ENCODE measurements around the gene HPRT1. TPM values are rescaled to one million over a fixed set of nuclear protein-coding genes. Genes with fewer than 3 reads are reported as not detected.

Gene HPRT1
- total RNA-seq, 2 donors from 2014 or later, result 14.9 to 77.4 TPM

GRCh38 chrX:134525086-134525792 lies 65.3 kb downstream of the HPRT1 start:
- H3K27ac ChIP-seq, result no peak overlapping the region

GRCh38 chrX:134526399-134526798 lies 66.4 kb downstream of the HPRT1 start:
- Histone ChIP-seq H3K9me3 (no peaks in the 10 kb centered on the region), H3K27me3 (replicated peaks; ENCODE audit: insufficient read depth) (no peaks in the 10 kb centered on the region), H3K27ac (no peak overlapping the region), H3K4me3 (no peak overlapping the region), H3K4me1 (replicated peaks) (no peaks in the 10 kb centered on the region), H3K36me3 (no peaks in the 10 kb centered on the region)
- over 99% methylated on average over 5 of the region's 5 CpGs for WGBS
- no peak for DNase-seq (ENCODE audit: low spot score)
- TF ChIP-seq CTCF (IDR thresholded peaks at IDR 0.05), result no peak
- TF ChIP-seq POLR2A (IDR thresholded peaks at IDR 0.05), result no peak
- no peak for TF ChIP-seq POLR2AphosphoS5 (IDR thresholded peaks at IDR 0.05)
- intact Hi-C loops (cut with DNase I), result no loop called here

More at GRCh38 chrX:134525086-134525792, 65.3 kb downstream of the HPRT1 start:
- Histone ChIP-seq H3K9me3 (no peaks in the 10 kb centered on the region), H3K4me1 (replicated peaks) (no peaks in the 10 kb centered on the region), H3K27me3 (replicated peaks; ENCODE audit: insufficient read depth) (no peaks in the 10 kb centered on the region), H3K4me3 (no peak overlapping the region), H3K36me3 (no peaks in the 10 kb centered on the region)
- 89% methylated on average over 15 of the region's 15 CpGs for WGBS
- intact Hi-C loops (cut with DNase I), result no loop called here
- no peak for TF ChIP-seq POLR2A (IDR thresholded peaks at IDR 0.05)
- TF ChIP-seq POLR2AphosphoS5 (IDR thresholded peaks at IDR 0.05), result no peak
- no peak for TF ChIP-seq CTCF (IDR thresholded peaks at IDR 0.05)
- DNase-seq (ENCODE audit: low spot score), result no peak

GRCh38 chrX:134528960-134529359 lies 69.0 kb downstream of the HPRT1 start:
- Histone ChIP-seq H3K4me1 (replicated peaks) (no peaks in the 10 kb centered on the region), H3K27me3 (replicated peaks; ENCODE audit: insufficient read depth) (no peaks in the 10 kb centered on the region), H3K36me3 (no peaks in the 10 kb centered on the region), H3K4me3 (no peak overlapping the region), H3K27ac (no peak overlapping the region), H3K9me3 (no peaks in the 10 kb centered on the region)
- TF ChIP-seq POLR2A (IDR thresholded peaks at IDR 0.05), result no peak
- TF ChIP-seq POLR2AphosphoS5 (IDR thresholded peaks at IDR 0.05), result no peak
- TF ChIP-seq CTCF (IDR thresholded peaks at IDR 0.05), result no peak
- intact Hi-C loops (cut with DNase I), result no loop called here
- DNase-seq (ENCODE audit: low spot score), result no peak
- 47% methylated on average over 3 of the region's 3 CpGs for WGBS

GRCh38 chrX:134529481-134529880 lies 69.5 kb downstream of the HPRT1 start:
- H3K27ac ChIP-seq, result no peak overlapping the region
- no peaks in the 10 kb centered on the region for H3K36me3 ChIP-seq
- TF ChIP-seq POLR2AphosphoS5 (IDR thresholded peaks at IDR 0.05), result no peak
- no peak for DNase-seq (ENCODE audit: low spot score)
- H3K27me3 ChIP-seq (replicated peaks; ENCODE audit: insufficient read depth), result no peaks in the 10 kb centered on the region
- no peaks in the 10 kb centered on the region for H3K9me3 ChIP-seq
- 90% methylated on average over 3 of the region's 6 CpGs for WGBS
- no peak overlapping the region for H3K4me3 ChIP-seq
- H3K4me1 ChIP-seq (replicated peaks), result no peaks in the 10 kb centered on the region
- intact Hi-C loops (cut with DNase I), result no loop called here

GRCh38 chrX:134530845-134531244 lies 70.9 kb downstream of the HPRT1 start:
- Histone ChIP-seq H3K4me3 (no peak overlapping the region), H3K36me3 (no peaks in the 10 kb centered on the region), H3K27me3 (replicated peaks; ENCODE audit: insufficient read depth) (no peaks in the 10 kb centered on the region), H3K27ac (no peak overlapping the region), H3K9me3 (no peaks in the 10 kb centered on the region), H3K4me1 (replicated peaks) (no peaks in the 10 kb centered on the region)
- WGBS, result 84% methylated on average over 7 of the region's 7 CpGs
- no peak for DNase-seq (ENCODE audit: low spot score)
- TF ChIP-seq CTCF (IDR thresholded peaks at IDR 0.05) (no peak), POLR2AphosphoS5 (IDR thresholded peaks at IDR 0.05) (no peak), POLR2A (IDR thresholded peaks at IDR 0.05) (no peak)
- intact Hi-C loops (cut with DNase I), result no loop called here
